ENCODE measurements around the gene CHST13. TPM values are rescaled to one million over a fixed set of nuclear protein-coding genes. Genes with fewer than 3 reads are reported as not detected.

The CHST13 gene
- total RNA-seq, 1 experiment from 2014 or later, result 0.91 TPM

DNA sequence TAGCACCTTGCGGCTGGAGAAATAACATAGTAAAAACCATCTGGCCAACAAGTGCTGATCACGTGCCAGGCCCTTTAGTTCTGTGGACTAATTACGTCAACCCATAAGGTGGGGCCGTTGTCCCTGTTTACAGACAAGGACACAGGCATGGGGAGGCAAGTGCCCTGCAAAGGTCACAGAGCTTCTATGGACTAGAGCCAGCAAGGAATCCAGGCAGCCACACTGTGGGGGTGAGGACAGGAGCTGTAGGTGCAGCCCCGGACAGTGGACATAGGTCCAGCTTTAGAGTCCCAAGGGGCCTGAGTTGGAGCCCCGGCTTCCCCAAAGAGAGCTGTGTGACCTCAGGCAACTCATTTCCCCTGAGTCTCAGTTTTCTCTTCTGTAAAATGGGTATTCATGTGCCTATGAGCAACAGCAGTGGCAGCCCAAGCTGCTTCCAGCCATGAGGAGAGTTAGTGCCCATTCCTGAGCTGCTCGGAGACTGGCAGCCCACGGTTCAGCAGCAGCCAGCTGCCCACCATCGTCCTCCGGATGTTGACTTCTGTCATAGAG is 13.9 kb downstream of the CHST13 start (continued):
- TF ChIP-seq ZNF274 (IDR thresholded peaks at IDR 0.05; ENCODE audit: low read depth, low read length), result no peak
- TF ChIP-seq EZH2 (IDR thresholded peaks at IDR 0.05), result no peak
- TF ChIP-seq FOSL1 (IDR thresholded peaks at IDR 0.05; ENCODE audit: low read depth), result no peak

DNA sequence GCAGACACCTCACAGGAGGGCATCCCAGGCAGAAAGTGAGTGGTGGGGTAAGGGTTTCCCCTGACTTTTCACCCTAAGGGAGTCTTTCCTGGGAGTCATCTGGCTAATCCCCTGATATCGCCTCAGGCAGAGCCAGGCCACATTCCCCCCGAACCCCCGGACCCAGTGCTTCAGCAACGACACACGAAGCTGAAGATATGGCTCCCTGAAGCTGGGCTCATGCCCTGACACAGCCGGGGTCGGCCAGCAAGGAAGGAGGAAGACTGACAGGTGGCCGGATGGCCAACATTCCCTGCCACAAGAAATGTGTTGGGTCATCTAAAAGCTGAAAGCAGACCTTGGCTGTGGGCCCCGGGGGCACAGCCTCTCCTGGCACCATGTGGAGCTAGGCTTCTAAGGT is 14.4 kb downstream of the CHST13 start:
- no peak overlapping the region for H2AFZ ChIP-seq (ENCODE audit: low read depth, low read length, poor library complexity, severe bottlenecking)
- no peak overlapping the region for H3K4me2 ChIP-seq (ENCODE audit: low read length)
- no peaks in the 10 kb centered on the region for H3K36me3 ChIP-seq (ENCODE audit: control insufficient read depth in 1 of 2, insufficient read depth in 2 of 2, low read length in 2 of 2)
- no peaks in the 10 kb centered on the region for H4K20me1 ChIP-seq (ENCODE audit: insufficient read depth)
- intact Hi-C loops (cut with micrococcal nuclease), result no loop called here
- ChIA-PET POLR2A (no interaction called here), CTCF (no interaction called here), RAD21 (ENCODE audit: low non-redundant PET in 1 of 2, low total read pairs in 2 of 2, uncharacterized antibody in 2 of 2, unreplicated experiment in 2 of 2) (no interaction called here)
- DNase-seq (ENCODE audit: low read depth, low spot score), result no peak
- no peak overlapping the region for H3K9ac ChIP-seq (ENCODE audit: low read length)
- no peak for ATAC-seq
- no TSS peak for BruUV-seq (replicated peaks)
- no peaks in the 10 kb centered on the region for H3K9me2 ChIP-seq (ENCODE audit: insufficient read depth)
- H3K4me3 ChIP-seq (replicated peaks in 1 of 2; ENCODE audit: low read depth in 1 of 2, low read length in 2 of 2), result no peak overlapping the region
- H3K79me2 ChIP-seq (ENCODE audit: insufficient read depth, low read length), result no peaks in the 10 kb centered on the region
- no peaks in the 10 kb centered on the region for H3K9me3 ChIP-seq (ENCODE audit: control insufficient read depth in 1 of 2, insufficient read depth in 1 of 2, low read depth in 1 of 2, low read length in 2 of 2)
- H3K4me1 ChIP-seq (ENCODE audit: control insufficient read depth in 1 of 2, insufficient read depth in 2 of 2, low read length in 2 of 2), result peaks cover 12 to 15% of the 10 kb centered on the region in 2 experiments; a peak in 3 of 4 replicates
- peaks cover 31% of the 10 kb centered on the region for H3K27me3 ChIP-seq (ENCODE audit: insufficient read depth, low read length)
- H3K27ac ChIP-seq (ENCODE audit: low read depth, low read length), result no peak overlapping the region
- TF ChIP-seq SRF (IDR thresholded peaks at IDR 0.05; ENCODE audit: low read depth), result no peak
- TF ChIP-seq EGR1 (IDR thresholded peaks at IDR 0.05; ENCODE audit: low read depth), result no peak
- TF ChIP-seq, protein P1, sequence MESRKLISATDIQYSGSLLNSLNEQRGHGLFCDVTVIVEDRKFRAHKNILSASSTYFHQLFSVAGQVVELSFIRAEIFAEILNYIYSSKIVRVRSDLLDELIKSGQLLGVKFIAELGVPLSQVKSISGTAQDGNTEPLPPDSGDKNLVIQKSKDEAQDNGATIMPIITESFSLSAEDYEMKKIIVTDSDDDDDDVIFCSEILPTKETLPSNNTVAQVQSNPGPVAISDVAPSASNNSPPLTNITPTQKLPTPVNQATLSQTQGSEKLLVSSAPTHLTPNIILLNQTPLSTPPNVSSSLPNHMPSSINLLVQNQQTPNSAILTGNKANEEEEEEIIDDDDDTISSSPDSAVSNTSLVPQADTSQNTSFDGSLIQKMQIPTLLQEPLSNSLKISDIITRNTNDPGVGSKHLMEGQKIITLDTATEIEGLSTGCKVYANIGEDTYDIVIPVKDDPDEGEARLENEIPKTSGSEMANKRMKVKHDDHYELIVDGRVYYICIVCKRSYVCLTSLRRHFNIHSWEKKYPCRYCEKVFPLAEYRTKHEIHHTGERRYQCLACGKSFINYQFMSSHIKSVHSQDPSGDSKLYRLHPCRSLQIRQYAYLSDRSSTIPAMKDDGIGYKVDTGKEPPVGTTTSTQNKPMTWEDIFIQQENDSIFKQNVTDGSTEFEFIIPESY (IDR thresholded peaks at IDR 0.05; ENCODE audit: extremely low read depth, insufficient replicate concordance, low read length), result no peak
- TF ChIP-seq, protein P2, sequence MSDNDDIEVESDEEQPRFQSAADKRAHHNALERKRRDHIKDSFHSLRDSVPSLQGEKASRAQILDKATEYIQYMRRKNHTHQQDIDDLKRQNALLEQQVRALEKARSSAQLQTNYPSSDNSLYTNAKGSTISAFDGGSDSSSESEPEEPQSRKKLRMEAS (IDR thresholded peaks at IDR 0.05), result no peak
- TF ChIP-seq EZH2 (IDR thresholded peaks at IDR 0.05), result no peak
- TF ChIP-seq, protein P3, sequence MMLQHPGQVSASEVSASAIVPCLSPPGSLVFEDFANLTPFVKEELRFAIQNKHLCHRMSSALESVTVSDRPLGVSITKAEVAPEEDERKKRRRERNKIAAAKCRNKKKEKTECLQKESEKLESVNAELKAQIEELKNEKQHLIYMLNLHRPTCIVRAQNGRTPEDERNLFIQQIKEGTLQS (IDR thresholded peaks at IDR 0.05), result no peak
- TF ChIP-seq RAD21 (IDR thresholded peaks at IDR 0.05; ENCODE audit: low read depth), result no peak
- no peak for TF ChIP-seq ELF1 (IDR thresholded peaks at IDR 0.05; ENCODE audit: borderline replicate concordance, low read depth)
- no peak for TF ChIP-seq ZFX (IDR thresholded peaks at IDR 0.05)
- TF ChIP-seq, protein P4, sequence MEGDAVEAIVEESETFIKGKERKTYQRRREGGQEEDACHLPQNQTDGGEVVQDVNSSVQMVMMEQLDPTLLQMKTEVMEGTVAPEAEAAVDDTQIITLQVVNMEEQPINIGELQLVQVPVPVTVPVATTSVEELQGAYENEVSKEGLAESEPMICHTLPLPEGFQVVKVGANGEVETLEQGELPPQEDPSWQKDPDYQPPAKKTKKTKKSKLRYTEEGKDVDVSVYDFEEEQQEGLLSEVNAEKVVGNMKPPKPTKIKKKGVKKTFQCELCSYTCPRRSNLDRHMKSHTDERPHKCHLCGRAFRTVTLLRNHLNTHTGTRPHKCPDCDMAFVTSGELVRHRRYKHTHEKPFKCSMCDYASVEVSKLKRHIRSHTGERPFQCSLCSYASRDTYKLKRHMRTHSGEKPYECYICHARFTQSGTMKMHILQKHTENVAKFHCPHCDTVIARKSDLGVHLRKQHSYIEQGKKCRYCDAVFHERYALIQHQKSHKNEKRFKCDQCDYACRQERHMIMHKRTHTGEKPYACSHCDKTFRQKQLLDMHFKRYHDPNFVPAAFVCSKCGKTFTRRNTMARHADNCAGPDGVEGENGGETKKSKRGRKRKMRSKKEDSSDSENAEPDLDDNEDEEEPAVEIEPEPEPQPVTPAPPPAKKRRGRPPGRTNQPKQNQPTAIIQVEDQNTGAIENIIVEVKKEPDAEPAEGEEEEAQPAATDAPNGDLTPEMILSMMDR (IDR thresholded peaks at IDR 0.05 in 2 of 3, conservative IDR thresholded peaks at IDR 0.05 in 1 of 3; ENCODE audit: borderline replicate concordance in 1 of 3, insufficient read depth in 1 of 3, low read depth in 2 of 3, low read length in 2 of 3), result no peak
- TF ChIP-seq JUND (IDR thresholded peaks at IDR 0.05), result no peak
- TF ChIP-seq EZH2phosphoT487 (IDR thresholded peaks at IDR 0.05; ENCODE audit: borderline replicate concordance), result no peak
- no peak for TF ChIP-seq YY1 (IDR thresholded peaks at IDR 0.05; ENCODE audit: extremely low read depth, insufficient replicate concordance, low read depth, low read length)
- no peak for TF ChIP-seq CBX3 (IDR thresholded peaks at IDR 0.05; ENCODE audit: low read depth)
- no peak for TF ChIP-seq TCF7L2 (IDR thresholded peaks at IDR 0.05; ENCODE audit: borderline replicate concordance, extremely low read depth, insufficient read depth, insufficient read length)
- no peak for TF ChIP-seq POLR2AphosphoS5 (IDR thresholded peaks at IDR 0.05; ENCODE audit: low read depth, low read length)
- TF ChIP-seq FOSL1 (IDR thresholded peaks at IDR 0.05; ENCODE audit: low read depth), result no peak
- TF ChIP-seq POLR2A (IDR thresholded peaks at IDR 0.05; ENCODE audit: borderline replicate concordance, extremely low read depth, insufficient read depth, insufficient read length), result no peak
- TF ChIP-seq SP1 (IDR thresholded peaks at IDR 0.05; ENCODE audit: low read depth), result no peak
- TF ChIP-seq CEBPB (IDR thresholded peaks at IDR 0.05; ENCODE audit: low read depth), result no peak

All from HCT116 (cell line).